Measurements from ENCODE around the gene CPA4. TPM values are rescaled to one million over a fixed set of nuclear protein-coding genes. Genes with fewer than 3 reads are reported as not detected.

Gene CPA4
- total and polyA plus RNA-seq, 4 donors, result 0.03 to 0.05 TPM; not detected in 2

DNA sequence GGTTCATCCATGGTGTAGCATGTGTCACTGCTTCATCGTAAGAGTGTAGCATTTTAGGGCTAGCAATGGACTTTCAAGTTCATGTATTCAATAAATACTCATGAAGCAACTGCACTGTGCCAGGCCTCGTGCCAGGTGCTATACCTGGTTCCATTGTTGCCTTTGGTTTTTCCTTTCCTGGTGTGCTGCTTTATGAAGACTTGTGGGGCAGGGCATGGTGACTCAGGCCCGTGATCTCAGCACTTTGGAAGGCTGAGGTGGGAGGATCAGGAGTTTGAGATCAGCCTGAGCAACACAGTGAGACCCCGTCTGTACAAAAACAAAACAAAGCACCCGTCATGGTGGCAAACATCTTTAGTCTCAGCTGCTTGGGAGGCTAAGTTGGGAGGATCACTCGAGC lies 2.2 kb upstream of the CPA4 start (continued):
- TF ChIP-seq ZBTB33 (IDR thresholded peaks at IDR 0.05) (no peak), HNF4G (IDR thresholded peaks at IDR 0.05) (no peak), FOXA2 (IDR thresholded peaks at IDR 0.05) (no peak)
- TF ChIP-seq, protein P1, sequence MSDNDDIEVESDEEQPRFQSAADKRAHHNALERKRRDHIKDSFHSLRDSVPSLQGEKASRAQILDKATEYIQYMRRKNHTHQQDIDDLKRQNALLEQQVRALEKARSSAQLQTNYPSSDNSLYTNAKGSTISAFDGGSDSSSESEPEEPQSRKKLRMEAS (IDR thresholded peaks at IDR 0.05), result no peak

- H3K27ac ChIP-seq (ENCODE audit: low read depth in 1 of 2, low read length in 2 of 2), result no peak overlapping the region
- H3K36me3 ChIP-seq (ENCODE audit: control insufficient read depth in 4 of 4, insufficient read depth in 3 of 4, low read depth in 1 of 4, low read length in 3 of 4), result no peaks in the 10 kb centered on the region
- TF ChIP-seq HNF4G (IDR thresholded peaks at IDR 0.05) (no peak), RAD21 (IDR thresholded peaks at IDR 0.05) (no peak), NR2F2 (IDR thresholded peaks at IDR 0.05) (no peak), SP1 (IDR thresholded peaks at IDR 0.05) (no peak), EGR1 (IDR thresholded peaks at IDR 0.05; ENCODE audit: low read depth in 2 of 2) (no peak), CTCF (IDR thresholded peaks at IDR 0.05; ENCODE audit: low read depth, low read length, missing input control) (no peak), GABPA (IDR thresholded peaks at IDR 0.05 in 1 of 2, conservative IDR thresholded peaks at IDR 0.05 in 1 of 2) (no peak), JUND (IDR thresholded peaks at IDR 0.05) (no peak), HNF4A (conservative IDR thresholded peaks at IDR 0.05) (no peak), FOXA2 (IDR thresholded peaks at IDR 0.05) (no peak), TAF1 (conservative IDR thresholded peaks at IDR 0.05) (no peak), FOXA1 (IDR thresholded peaks at IDR 0.05) (no peak), ZBTB33 (IDR thresholded peaks at IDR 0.05) (no peak), RXRA (IDR thresholded peaks at IDR 0.05) (no peak), YY1 (IDR thresholded peaks at IDR 0.05) (no peak)
- TF ChIP-seq, protein P1 (IDR thresholded peaks at IDR 0.05), result no peak
- TF ChIP-seq, protein P2, sequence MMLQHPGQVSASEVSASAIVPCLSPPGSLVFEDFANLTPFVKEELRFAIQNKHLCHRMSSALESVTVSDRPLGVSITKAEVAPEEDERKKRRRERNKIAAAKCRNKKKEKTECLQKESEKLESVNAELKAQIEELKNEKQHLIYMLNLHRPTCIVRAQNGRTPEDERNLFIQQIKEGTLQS (IDR thresholded peaks at IDR 0.05), result no peak
- no peak for DNase-seq (ENCODE audit: low spot score)
- no peaks in the 10 kb centered on the region for H3K4me1 ChIP-seq (ENCODE audit: control insufficient read depth in 4 of 4, insufficient read depth in 4 of 4, low read length in 3 of 4)
- H3K27me3 ChIP-seq (ENCODE audit: control insufficient read depth in 4 of 4, insufficient read depth in 4 of 4, low read length in 3 of 4), result peaks cover 0 to 3% (median 0%) of the 10 kb centered on the region in 4 donors
- WGBS, result 77% methylated on average over 8 of the region's 8 CpGs
- H3K4me3 ChIP-seq (ENCODE audit: low read depth in 1 of 3, low read length in 3 of 3), result no peak overlapping the region
- H3K9ac ChIP-seq (ENCODE audit: low read depth in 1 of 2, low read length in 2 of 2), result no peak overlapping the region
- peaks cover 0 to 4% (median under 1%) of the 10 kb centered on the region in 4 donors for H3K9me3 ChIP-seq (ENCODE audit: control insufficient read depth in 4 of 4, low read length in 3 of 4)
Observed at GRCh38 chr7:130293521-130293920, 560 bp downstream of the CPA4 start.

Measured in liver (tissue), 9 donors.